Colonic mucosa (tissue), 4 donors: ENCODE measurements around the gene UQCRHL. TPM values are rescaled to one million over a fixed set of nuclear protein-coding genes. Genes with fewer than 3 reads are reported as not detected.

Source experiments
- DNase-seq: peaks from one replicate; pipeline ENCODE4 v3.0.0-alpha.2; 2020
- H3K27ac ChIP-seq: fragments of 200-600 bp; one replicate; pipeline ENCODE4 v1.8.0; 2021
- H3K27me3 ChIP-seq: fragments of 200-600 bp; one replicate; pipeline ENCODE4 v1.8.0; 2021
- H3K36me3 ChIP-seq: fragments of 200-600 bp; one replicate; pipeline ENCODE4 v1.8.0; 2021
- H3K4me1 ChIP-seq: fragments of 200-600 bp; one replicate; pipeline ENCODE4 v1.8.0; 2021; ENCODE audit warnings: mild to moderate bottlenecking
- H3K4me3 ChIP-seq: fragments of 200-600 bp; one replicate; pipeline ENCODE4 v1.8.0; 2021
- H3K9ac ChIP-seq, 2 donors: one replicate each; pipeline ENCODE4 v1.7.0; 2013; ENCODE audit warnings: control low read depth in 2 of 2, low read depth in 2 of 2, low read length in 2 of 2
- H3K9me3 ChIP-seq: fragments of 200-600 bp; one replicate; pipeline ENCODE4 v1.8.0; 2021
- CTCF ChIP-seq: fragments of 200-600 bp; IDR thresholded peaks from one replicate; pipeline ENCODE4 v1.8.0; 2022; ENCODE audit warnings: antibody characterized with exemption, mild to moderate bottlenecking
- intact Hi-C: fragments of 100-400 bp; cut with DNase I; formaldehyde crosslinking; loops from one replicate; pipeline ENCODE4 v1.14.1; 2022
- total RNA-seq, 2 donors: library from RNA; stranded (reverse); fragmentation: NEBNext Ultra II Directional in 1 of 2; extraction: Animal tissue kit (Norgen Biotek cat#: 25700) in 1 of 2; gene quantifications; one replicate each; pipeline ENCODE4 v1.2.1, GENCODE V29; 2021
- donor health status: healthy.
- donor health status: DM: no; HTN: no; CAD: no.
- donor health status: DM: no; HTN: no; CAD: no.

The UQCRHL gene
- total RNA-seq, 2 donors from 2014 or later = 2.4 to 3.2 TPM

DNA sequence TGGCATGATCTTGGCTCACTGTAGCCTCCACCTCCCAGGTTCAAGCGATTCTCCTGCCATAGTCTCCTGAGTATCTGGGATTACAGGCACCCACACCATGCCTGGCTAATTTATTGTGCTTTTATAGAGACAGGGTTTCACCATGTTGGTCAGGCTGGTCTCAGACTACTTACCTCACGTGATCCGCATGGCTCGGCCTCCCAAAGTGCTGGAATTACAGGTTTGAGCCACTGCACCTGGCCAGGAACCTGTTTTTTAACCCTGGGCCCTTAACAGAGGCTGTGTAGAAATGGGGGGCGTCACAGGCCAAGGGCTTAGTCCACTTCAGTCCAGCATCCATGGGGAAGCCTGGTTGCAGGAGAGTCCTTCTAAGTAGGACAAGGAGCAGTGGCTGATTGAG lies 39.5 kb downstream of the UQCRHL start:
- no peaks in the 10 kb centered on the region for H3K27me3 ChIP-seq
- H3K4me1 ChIP-seq = peaks cover 15% of the 10 kb centered on the region
- no peak overlapping the region for H3K9ac ChIP-seq
- H3K36me3 ChIP-seq = peaks cover 21% of the 10 kb centered on the region
- H3K4me3 ChIP-seq = no peak overlapping the region
- no peaks in the 10 kb centered on the region for H3K9me3 ChIP-seq
- TF ChIP-seq CTCF = no peak
- H3K27ac ChIP-seq = no peak overlapping the region
- intact Hi-C loops = no loop called here
- DNase-seq = no peak

GRCh38 chr1:15765495-15766194 lies 41.8 kb downstream of the UQCRHL start:
- no peak for TF ChIP-seq CTCF
- DNase-seq = no peak
- Histone ChIP-seq H3K27ac (peak overlapping the region; percentile 78), H3K9ac (no peak overlapping the region), H3K27me3 (no peaks in the 10 kb centered on the region), H3K9me3 (no peaks in the 10 kb centered on the region), H3K4me1 (peaks cover 15% of the 10 kb centered on the region), H3K36me3 (peaks cover 7% of the 10 kb centered on the region), H3K4me3 (no peak overlapping the region)
- intact Hi-C loops = no loop called here

GRCh38 chr1:15764890-15765289 lies 42.6 kb downstream of the UQCRHL start:
- intact Hi-C loops = no loop called here
- no peak for TF ChIP-seq CTCF
- peak overlapping the region; percentile 78 for H3K27ac ChIP-seq
- no peak for DNase-seq
- peak overlapping the region; percentile 6 to 88 for H3K9ac ChIP-seq
- H3K9me3 ChIP-seq = no peaks in the 10 kb centered on the region
- H3K36me3 ChIP-seq = no peaks in the 10 kb centered on the region
- H3K4me1 ChIP-seq = peaks cover 15% of the 10 kb centered on the region
- H3K27me3 ChIP-seq = no peaks in the 10 kb centered on the region
- H3K4me3 ChIP-seq = no peak overlapping the region

- intact Hi-C loops = no loop called here
- H3K9me3 ChIP-seq = no peaks in the 10 kb centered on the region
- H3K36me3 ChIP-seq = no peaks in the 10 kb centered on the region
- peaks cover 15% of the 10 kb centered on the region for H3K4me1 ChIP-seq
- H3K27ac ChIP-seq = peak overlapping the region; percentile 78
- H3K27me3 ChIP-seq = no peaks in the 10 kb centered on the region
- DNase-seq = peak; percentile 93
- peak overlapping the region; percentile 6 to 88 for H3K9ac ChIP-seq
- no peak overlapping the region for H3K4me3 ChIP-seq
- no peak for TF ChIP-seq CTCF
These were observed 43.1 kb downstream of the UQCRHL start for GRCh38 chr1:15764269-15764764.

- H3K4me1 ChIP-seq = peaks cover 15% of the 10 kb centered on the region
- H3K27ac ChIP-seq = no peak overlapping the region
- H3K36me3 ChIP-seq = no peaks in the 10 kb centered on the region
- intact Hi-C loops = no loop called here
- no peaks in the 10 kb centered on the region for H3K27me3 ChIP-seq
- no peak for TF ChIP-seq CTCF
- H3K9ac ChIP-seq = no peak overlapping the region
- H3K9me3 ChIP-seq = no peaks in the 10 kb centered on the region
- no peak overlapping the region for H3K4me3 ChIP-seq
- no peak for DNase-seq
These were observed 44.9 kb downstream of the UQCRHL start for GRCh38 chr1:15762546-15762945.
